HG02840 (cell line): ENCODE results near the gene GNAT3.

Experiments used
- ATAC-seq: cut with Tn5 transposase; IDR thresholded peaks from one replicate; pipeline ENCODE4 v1.9.1; 2021; ENCODE audit warnings: mild to moderate bottlenecking, moderate library complexity, moderate number of reproducible peaks; ENCODE audit not compliant: unreplicated experiment, low FRiP score

Gene GNAT3

DNA sequence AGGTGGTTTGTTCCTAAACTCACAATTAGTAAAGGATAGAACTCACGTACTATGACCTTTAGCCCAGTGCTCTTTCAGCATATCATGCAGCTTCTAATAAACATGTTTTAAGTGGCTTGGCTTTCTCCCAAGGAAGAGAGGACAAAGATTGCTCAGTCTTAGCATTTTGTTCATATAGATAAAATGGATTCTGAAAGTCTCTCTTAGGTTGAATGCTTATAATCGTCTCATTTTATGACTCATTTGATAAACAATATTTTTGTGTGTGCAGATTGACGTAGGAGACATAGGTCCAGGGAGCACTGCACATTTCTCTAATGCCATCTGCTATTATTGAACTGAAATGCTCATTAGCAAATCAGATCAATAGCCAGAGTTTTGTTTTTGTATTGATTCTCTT, 44.8 kb downstream of the GNAT3 start:
- ATAC-seq: no peak

DNA sequence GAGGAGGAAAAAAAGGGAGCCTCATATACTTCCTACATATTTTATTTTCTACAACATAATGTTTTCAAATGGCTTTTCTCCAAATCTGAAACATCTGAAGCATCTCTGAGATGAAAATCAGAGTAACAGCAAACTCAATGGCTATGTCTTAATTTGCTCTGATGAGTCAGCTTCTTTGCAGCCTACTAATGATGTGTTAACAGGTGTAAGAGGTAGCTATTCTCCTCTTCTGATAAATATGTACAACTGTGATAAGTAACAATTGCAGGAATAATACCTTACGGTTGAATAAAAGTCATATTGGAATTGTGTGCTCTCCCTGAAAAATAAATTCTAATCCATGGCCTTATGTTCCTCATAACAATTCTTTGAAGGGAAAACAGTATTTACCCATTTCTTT, 45.2 kb downstream of the GNAT3 start:
- ATAC-seq: no peak

DNA sequence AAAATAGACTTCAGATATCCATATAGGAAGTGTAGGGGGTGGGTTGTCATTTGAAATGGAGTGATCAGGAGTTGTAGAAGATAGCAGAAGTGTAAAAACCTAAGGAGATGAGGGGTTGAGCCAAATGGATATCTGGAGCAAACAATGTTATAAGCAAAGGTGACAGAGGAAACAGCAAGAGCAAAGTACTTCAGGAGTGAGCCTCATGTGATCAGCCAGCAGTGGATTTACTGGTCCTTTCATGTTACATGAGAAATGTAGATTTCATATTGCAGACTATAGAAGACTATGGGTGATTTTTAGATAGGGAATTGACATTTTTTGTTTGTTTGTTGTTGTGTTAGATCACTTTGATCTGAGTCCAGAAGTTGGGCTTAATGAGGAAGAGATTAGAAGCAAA, 47.7 kb downstream of the GNAT3 start:
- ATAC-seq: no peak

DNA sequence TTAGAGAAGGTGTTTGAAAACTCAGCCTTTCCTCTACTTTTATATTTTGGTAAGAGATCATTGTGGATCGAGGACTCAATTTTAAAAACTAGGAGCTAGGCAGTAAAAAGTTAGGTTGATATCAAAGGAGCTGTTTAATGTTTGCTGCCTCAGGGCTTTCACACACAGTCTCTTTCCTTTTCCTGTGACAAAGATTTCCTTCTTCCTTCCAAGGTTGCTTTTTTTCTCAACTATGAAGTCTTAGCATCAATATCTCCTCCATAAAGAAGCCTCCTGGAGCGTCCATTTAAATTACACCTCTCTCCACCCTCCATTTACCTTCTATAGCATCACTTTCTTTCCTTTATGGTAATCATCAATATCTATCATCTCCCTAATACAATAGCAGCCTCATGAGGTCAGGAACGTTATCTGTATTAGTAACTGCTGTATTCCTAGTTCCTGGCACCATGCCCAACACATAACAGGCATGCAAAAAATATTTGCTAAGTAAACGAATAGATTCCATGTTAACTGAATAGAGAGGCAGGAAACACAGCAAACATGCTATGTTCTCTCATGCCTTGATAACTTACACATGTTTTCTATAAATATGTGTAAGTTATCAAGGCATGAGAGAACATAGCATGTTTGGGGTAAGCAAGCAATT, 48.5 kb downstream of the GNAT3 start:
- ATAC-seq: no peak

DNA sequence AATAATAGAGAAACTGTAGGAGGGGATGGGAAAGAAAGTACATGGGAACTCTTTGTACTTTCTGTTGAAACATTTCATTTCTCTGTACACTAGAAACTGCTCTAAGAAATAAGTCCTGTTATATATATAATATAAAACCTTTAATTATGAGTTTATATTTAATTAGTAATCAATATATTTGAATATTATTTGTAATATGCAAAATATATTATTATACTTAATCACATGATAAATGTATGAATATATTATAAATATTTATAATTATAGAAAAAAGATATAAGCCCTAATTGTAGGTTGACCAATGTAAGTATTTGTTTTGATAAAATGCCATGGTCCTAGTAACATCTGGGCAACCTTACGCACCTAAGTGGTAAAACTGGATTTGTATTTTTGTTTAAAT, 51.0 kb downstream of the GNAT3 start:
- no peak for ATAC-seq

DNA sequence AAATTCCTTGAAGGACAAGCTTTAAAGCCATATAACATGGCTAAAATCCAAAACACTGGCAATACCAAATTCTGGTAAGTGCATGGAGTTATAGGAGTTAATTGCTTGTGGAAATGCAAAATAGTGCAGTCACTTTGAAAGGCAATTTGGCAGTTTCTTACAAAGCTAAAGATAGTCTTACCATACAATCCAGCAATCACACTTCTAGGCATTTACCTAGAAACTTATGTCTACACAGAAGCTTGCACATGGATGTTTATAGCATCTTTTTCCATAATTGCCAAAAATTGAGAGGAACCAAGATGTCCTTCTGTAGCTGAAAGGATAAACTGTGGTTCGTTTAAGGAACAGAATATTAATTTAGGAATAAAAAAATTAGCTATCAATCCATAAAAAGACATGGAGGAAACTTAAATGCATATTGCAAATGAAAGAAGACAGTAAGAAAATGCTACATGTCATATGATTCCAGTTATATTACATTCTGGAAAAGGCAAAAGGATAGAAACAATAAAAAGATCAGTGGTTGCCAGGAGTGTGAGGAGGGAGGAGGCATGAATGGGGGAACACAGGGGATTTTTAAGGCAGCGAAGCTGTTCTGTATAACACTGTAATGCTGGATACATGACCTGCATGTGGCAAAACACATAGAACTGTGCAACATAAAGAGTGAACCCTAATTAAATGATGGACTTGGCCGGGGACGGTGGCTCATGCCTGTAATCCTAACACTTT, 51.9 kb downstream of the GNAT3 start:
- ATAC-seq: no peak

DNA sequence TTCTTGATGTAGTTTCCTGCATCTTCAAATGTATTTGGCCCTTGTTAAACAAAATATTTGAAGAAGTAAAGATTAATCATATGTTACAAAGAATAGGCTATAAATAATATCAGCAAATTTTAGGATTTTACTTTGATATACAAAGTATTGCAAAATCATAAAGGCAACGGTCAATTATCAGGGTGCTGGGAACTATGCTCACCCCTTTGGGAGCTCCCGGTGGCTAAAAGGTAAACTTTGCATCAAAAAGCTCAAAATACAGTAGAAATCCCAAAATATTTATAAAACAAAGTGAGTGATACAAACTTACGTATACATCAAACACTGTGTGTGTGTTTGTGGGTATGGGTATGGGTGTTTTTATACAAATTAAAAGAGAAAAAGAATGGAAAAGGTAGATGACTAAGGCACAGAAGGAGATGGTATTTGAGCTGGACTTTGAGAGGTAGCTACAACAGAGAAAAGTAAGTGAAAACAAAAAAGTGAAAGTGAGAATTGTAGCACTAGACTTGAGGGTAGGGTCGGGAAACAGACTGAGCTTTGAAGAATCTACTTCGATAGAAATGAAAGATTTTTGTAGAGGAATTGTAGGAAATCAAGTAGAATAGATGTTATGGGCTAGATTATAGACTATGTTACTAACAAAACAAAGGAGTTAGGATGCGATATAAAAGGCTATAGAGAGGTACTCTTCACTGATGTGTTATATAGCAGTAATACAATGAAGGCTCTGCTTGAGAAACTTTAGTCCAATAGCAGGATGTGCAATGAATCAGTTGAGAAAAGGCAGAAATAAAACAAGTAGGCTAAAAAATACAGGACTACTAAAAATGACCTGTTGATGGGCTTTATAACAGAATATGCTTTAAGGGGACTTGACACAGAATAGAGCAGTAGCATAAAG, 52.8 kb downstream of the GNAT3 start:
- ATAC-seq: no peak

DNA sequence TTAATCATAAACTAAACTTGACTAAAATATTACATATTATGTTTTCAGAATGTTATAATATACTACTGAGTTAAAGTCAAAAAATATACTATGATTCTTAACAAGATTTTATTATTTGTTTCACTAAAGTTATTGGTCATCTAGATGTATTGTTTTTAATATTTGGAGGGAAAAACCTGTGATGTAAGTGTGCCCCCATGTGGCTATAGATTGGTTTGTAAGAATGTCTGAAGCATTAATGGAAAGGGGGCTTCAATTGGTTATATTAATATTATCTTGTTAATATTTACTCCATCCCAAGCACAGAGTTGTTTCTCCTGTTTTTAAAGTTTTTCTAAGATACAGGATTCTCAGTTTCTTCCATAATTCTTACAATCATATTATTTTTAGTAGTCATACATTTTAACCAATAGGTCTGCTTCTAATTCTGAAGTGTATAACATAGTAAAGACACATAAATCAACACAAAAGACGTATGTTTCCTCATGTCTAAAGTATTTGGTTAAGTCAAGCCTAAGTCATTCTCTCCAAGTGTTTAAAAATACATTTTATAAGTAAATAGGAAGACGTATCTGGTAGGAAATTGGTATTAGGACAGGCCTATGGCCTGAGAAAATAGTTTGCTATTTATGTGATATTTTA, 58.0 kb downstream of the GNAT3 start:
- no peak for ATAC-seq

DNA sequence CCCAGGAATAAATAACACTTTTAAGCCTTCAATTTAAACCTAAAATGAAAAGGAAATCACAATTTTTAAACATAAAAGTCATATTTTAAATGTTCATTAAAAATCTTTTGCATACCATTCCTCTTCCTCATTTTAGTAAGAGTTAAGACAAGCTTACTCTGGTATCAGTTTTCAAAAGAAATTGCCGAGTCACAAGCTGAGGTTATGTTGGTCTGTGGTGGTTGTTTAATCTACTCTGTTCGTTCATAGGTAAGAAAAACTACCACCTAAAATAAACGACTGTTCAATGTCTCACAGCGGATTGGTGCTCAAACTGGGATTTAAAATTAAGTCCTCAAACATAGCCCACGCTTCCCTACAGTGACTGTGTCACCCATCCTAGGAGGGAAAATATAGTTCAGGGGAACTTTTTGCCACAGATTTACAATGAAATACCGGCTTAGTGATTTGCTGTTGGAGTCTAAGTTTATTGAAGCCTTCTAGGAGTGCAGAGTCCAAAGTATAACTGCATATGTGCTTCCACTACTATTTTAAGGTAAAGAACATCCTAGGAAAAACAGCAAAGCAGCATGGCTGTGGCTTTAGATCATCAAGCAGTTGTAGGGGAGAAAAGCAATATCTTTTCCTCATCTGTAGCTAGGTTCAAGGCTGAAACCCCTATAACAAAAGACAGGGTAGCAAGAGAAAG, 61.1 kb downstream of the GNAT3 start:
- no peak for ATAC-seq

DNA sequence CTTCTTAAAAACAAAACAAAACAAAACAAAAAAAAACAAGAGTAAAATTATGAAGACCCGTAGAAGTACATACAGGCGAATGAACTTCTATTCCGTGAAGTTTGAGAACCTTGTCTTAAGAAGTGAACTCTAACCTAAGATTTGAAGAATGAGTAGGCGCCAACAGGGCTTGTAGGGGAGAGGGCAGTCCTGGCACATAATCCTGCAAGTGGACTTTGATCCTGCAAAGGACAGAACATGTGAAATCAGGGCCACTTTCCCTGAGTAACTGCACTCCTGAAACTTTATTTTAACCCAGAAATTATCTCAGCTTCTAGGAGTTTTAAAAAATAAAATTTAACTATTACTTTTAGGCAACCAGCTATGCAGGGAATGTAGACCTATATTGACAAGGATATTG, 62.0 kb downstream of the GNAT3 start:
- no peak for ATAC-seq

DNA sequence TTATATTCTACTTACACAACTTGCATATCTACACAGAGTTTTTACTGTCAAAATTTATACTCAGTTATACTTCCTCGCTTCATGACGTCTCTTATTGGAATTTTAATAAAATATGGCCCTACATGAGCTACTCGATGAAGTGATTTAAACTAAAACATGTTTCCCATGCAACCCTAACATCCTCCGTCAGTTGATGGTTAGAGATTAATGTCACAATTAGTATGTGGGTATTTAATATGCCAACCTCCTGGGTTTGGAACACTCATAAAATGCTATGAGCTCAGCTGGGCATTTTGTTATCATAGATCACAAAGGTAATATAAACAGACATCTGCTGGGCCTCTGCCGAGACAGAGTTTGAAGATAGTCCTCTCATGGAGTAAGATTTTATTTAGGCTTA, 66.5 kb downstream of the GNAT3 start:
- no peak for ATAC-seq

DNA sequence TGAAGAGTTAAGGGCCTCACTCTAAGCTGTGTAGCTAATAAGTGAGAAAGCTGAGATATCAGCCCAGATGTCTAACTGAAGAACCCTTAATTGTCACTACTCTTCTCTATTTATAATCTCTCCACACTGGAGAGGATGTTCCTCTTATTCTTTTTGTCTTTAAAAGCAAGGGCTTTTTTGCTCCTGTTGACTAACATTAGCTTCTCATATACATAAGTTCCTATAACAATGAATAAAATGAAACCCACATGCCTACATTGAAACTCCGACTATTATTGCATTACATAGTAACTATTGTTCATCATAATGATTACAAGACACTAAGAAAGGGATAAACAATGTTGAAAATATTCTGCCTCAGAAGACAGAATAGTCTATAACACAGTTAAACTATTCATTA, 67.1 kb downstream of the GNAT3 start:
- no peak for ATAC-seq

DNA sequence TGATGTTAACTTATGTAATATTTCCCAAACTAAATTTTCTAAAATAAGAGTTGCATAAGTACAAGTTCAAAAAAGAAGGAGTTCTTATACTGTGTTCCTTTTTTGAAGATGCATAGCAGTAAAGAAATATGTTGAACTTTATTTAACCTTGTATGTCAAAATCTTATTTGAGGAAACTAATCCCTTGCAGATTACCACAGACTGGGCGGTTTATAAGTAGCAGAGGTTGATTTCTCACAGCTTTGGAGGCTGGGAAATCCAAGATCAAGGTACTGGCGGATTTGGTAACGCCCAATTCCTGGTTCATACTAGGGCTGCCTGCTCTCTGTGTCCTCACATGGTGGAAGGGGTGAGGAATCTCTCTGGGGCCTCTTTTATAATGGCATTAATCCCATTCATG, 68.5 kb downstream of the GNAT3 start:
- no peak for ATAC-seq

DNA sequence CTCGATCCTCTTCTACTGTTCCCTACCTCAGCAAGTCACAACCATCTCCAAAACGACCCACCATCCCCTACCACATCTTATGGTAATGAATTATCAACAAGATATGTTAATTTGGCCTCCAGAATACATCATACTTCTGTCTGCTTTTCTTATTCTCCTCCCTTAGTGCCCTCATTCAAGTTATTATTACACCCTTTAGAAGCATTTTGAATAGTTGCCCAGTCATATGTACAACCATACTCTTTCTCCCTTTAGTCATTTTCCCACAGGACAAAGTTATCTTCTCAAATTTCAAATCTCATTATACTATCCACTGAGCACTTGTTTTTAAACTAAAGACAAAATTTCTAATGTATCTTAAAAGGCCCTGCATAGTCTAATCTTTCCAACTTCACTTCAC, 71.0 kb downstream of the GNAT3 start:
- ATAC-seq: no peak

DNA sequence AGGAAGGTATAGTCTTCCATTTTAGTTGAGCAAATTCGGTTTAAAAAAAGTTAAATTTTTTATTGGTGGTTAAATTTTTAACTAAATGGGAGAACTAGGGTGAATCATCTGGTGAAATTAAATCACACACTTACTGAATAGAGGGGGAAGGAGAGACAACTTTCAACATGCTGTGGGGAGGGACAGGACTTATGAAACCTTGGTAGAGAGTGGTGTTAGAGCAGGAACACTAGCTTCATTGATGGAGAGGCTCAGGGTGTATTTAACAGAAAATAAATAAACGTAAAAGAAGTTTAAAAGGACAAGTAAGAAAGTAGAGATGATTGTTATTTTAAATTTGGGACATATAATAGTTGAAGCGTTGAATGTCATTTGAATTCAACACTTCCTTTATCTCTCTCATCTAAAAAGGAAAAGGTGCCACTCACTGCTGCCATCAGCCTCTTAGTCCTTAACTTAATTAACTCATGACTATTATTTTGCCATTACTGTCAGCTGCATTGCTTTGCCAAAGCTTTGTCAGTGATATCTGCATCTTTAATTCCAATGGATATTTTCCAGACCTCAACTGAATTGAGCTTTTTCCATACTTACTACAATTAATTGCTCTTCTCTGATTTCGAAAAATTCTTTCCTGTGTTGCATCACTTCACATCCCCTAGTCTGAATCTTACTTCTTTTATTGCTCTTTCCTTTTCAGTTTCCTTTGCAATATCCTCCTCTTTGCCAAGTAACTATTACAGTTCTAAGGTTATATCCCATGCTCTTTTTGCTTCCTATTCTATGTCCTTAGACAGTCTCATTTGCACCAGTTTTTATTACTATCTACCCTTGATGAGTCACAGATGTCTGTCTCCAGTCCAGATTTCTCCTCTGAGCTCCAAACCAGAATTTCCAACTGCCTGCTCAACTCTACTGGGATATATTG, 71.7 kb downstream of the GNAT3 start:
- no peak for ATAC-seq

DNA sequence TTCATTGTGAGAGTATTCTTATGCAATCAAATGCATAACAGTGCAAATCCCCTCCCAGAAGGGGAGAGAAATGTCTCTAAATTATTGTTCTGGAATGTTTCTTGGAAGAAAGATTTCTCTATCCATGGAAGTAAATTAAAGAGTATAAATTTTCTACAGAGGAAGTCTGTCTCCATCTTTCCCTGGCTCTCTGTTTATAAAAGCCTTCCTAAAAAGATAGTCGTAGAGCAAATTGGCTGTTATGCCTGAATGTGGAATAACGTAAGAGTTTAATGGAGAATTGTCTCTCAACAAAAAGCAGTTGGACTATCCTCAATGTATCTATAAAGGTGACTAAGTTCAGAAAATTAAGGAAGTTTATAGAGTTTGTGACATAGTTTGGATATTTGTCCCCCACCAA, 76.3 kb downstream of the GNAT3 start:
- no peak for ATAC-seq

DNA sequence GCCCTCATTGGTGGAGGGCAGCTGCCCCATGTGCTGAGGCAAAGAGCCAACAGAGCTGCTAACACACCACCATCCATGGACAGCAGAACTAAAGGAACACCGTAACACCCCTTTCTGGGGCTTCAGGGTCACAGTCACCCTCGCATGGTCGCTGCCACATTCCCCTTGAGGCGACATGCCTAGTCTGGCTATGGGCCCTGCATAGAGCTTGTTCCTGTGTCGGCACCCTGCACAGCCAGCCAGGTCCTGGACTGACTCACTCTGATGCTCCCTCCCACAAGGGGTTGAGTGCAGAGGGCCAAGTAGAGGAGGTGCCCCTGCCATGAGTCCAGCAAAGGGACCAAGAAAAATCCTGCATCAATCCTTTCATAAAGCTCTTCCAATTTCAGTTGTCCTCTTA, 77.8 kb downstream of the GNAT3 start:
- ATAC-seq: no peak

DNA sequence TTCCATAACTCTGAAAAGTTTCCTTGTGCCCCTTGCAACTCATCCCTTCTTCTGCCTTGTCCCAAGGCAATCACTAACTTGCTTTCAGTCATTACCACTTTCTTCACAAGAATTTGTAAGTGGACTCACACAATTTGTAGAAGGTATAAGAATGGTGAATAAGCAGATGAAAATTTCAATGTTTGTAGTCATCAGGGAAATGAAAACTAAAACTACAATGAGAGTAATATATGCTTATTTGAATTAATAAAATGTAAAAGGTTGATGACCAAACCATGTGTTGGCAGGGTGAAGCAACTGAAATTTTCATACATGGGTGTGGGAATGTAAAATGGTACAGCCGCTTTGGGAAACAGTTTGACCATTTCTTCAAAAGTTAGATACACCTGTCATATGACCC, 79.7 kb downstream of the GNAT3 start:
- ATAC-seq: no peak

DNA sequence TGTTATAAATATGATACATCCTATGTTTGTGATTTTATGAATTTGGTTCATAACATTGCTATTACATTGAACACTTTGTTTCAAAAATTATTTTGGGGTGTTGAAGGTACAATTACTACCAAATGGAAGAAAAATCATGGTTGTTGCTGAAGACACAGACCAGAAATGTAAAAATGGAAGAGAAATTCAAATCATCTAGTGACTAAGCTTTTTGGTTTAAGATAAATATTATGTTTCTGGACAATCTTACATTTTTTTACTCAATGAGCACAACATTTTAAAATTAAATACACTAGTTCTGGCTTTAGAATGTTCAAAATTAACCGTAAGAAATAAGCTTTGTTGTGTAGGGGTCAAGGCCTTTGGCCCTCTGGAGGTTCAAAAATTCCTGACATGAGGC, 82.7 kb downstream of the GNAT3 start:
- ATAC-seq: no peak
